Caco-2 (cell line): Measurements from ENCODE around the gene MTF1. TPM values are rescaled to one million over a fixed set of nuclear protein-coding genes. Genes with fewer than 3 reads are reported as not detected.

Experiments
- BruUV-seq: library from RNA; stranded (reverse); fragments of 400-500 nt; replicated peaks from 2 replicates; lab custom pipeline; 2021; lab: Mats Ljungman, UMichigan
- CTCF ChIA-PET: fragments of 300-600 bp; sonication (Branson Sonifier 250); formaldehyde crosslinking; loops from one replicate; lab custom pipeline; 2022; ENCODE audit warnings: antibody characterized with exemption; lab: Charles Lee
- POLR2A ChIA-PET: fragments of 300-600 bp; sonication (Branson Sonifier 250); formaldehyde crosslinking; loops from one replicate; lab custom pipeline; 2022; ENCODE audit warnings: antibody characterized with exemption; lab: Charles Lee
- DNase-seq, 2 experiments: peaks; one replicate each; pipeline versions ENCODE4 v3.0.0 to v3.0.0-alpha.2; 2020 to 2022
- H3K27me3 ChIP-seq: replicated peaks from 2 replicates; pipeline ENCODE4 v1.6.0; 2011; ENCODE audit warnings: low read length; ENCODE audit not compliant: control insufficient read depth, insufficient read depth
- H3K36me3 ChIP-seq: 2 replicates; pipeline ENCODE4 v1.5.1; 2011; ENCODE audit warnings: low read length; ENCODE audit not compliant: control insufficient read depth, insufficient read depth
- H3K4me1 ChIP-seq: fragments of 250-450 bp; sonication (Bioruptor Pico); 2 replicates; pipeline ENCODE4 v1.5.1; 2020; ENCODE audit warnings: mild to moderate bottlenecking
- H3K4me3 ChIP-seq: 2 replicates; pipeline ENCODE4 v1.5.1; 2011; ENCODE audit warnings: low read depth, mild to moderate bottlenecking, control low read depth, low read length
- H3K9me3 ChIP-seq: fragments of 250-450 bp; sonication (Bioruptor Pico); 2 replicates; pipeline ENCODE4 v1.5.1; 2020; ENCODE audit warnings: mild to moderate bottlenecking, moderate library complexity
- H3K27ac Mint-ChIP-seq: one replicate; pipeline ENCODE4 v1.8.0; 2022; ENCODE audit warnings: mixed read lengths; ENCODE audit not compliant: unreplicated experiment
- H3K27me3 Mint-ChIP-seq: one replicate; pipeline ENCODE4 v1.8.0; 2022; ENCODE audit warnings: mixed read lengths; ENCODE audit not compliant: insufficient read depth, unreplicated experiment
- H3K36me3 Mint-ChIP-seq: one replicate; pipeline ENCODE4 v1.8.0; 2022; ENCODE audit warnings: mild to moderate bottlenecking, mixed read lengths; ENCODE audit not compliant: insufficient read depth, unreplicated experiment
- H3K4me1 Mint-ChIP-seq: one replicate; pipeline ENCODE4 v1.8.0; 2022; ENCODE audit warnings: low read depth, mixed read lengths; ENCODE audit not compliant: unreplicated experiment
- H3K4me3 Mint-ChIP-seq: one replicate; pipeline ENCODE4 v1.8.0; 2022; ENCODE audit warnings: mild to moderate bottlenecking, moderate library complexity, mixed read lengths; ENCODE audit not compliant: unreplicated experiment
- H3K9me3 Mint-ChIP-seq: one replicate; pipeline ENCODE4 v1.8.0; 2022; ENCODE audit warnings: mixed read lengths; ENCODE audit not compliant: unreplicated experiment
- intact Hi-C: fragments of 100-400 bp; cut with micrococcal nuclease; formaldehyde crosslinking; loops from one replicate; pipeline ENCODE4 v1.10.0; 2022; ENCODE audit not compliant: unreplicated experiment
- total RNA-seq: library from RNA; stranded (reverse); gene quantifications from 2 replicates; pipeline ENCODE4 v1.2.3, GENCODE V29; 2022
- TF ChIP-seq, protein P1 (sequence below), 2 experiments: fragments of 200-600 bp in 1 of 2; IDR thresholded peaks; 1 replicate in 1 of 2; 2 replicates in 1 of 2; pipeline versions ENCODE4 v1.5.1 to v1.8.0; 2011 to 2022; ENCODE audit warnings: antibody characterized with exemption in 1 of 2, control low read depth in 1 of 2, inconsistent platforms in 1 of 2, low read depth in 1 of 2, low read length in 1 of 2, mild to moderate bottlenecking in 1 of 2, moderate library complexity in 1 of 2; ENCODE audit not compliant: insufficient read depth in 1 of 2, severe bottlenecking in 1 of 2, unreplicated experiment in 1 of 2

The MTF1 gene
- total RNA-seq, 1 experiment from 2014 or later = 8.4 TPM

DNA sequence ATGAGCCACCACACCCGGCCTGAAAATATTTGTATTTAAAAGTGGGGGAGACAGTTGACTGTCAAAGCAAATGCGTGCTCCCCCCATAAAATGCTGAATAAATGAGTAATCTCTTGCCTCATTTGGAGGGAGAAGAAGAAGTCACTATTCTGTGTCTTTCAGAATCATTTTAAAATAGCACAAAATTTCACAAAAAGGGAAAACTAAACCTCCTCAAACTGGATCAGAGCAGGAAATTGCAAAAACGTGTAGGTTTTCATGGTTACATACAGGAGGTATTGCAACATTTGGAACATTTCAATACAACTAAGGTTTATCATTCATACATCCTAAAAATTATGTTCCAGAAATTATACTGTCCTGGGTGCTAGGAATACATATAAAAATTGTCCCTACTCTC lies 13.6 kb downstream of the MTF1 start:
- H3K4me3 Mint-ChIP-seq = no peak overlapping the region
- no peak overlapping the region for H3K4me3 ChIP-seq
- H3K9me3 ChIP-seq = no peaks in the 10 kb centered on the region
- TF ChIP-seq, protein P1, sequence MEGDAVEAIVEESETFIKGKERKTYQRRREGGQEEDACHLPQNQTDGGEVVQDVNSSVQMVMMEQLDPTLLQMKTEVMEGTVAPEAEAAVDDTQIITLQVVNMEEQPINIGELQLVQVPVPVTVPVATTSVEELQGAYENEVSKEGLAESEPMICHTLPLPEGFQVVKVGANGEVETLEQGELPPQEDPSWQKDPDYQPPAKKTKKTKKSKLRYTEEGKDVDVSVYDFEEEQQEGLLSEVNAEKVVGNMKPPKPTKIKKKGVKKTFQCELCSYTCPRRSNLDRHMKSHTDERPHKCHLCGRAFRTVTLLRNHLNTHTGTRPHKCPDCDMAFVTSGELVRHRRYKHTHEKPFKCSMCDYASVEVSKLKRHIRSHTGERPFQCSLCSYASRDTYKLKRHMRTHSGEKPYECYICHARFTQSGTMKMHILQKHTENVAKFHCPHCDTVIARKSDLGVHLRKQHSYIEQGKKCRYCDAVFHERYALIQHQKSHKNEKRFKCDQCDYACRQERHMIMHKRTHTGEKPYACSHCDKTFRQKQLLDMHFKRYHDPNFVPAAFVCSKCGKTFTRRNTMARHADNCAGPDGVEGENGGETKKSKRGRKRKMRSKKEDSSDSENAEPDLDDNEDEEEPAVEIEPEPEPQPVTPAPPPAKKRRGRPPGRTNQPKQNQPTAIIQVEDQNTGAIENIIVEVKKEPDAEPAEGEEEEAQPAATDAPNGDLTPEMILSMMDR (IDR thresholded peaks at IDR 0.05; ENCODE audit: insufficient read depth in 1 of 2, low read depth in 1 of 2, low read length in 1 of 2, severe bottlenecking in 1 of 2, unreplicated experiment in 1 of 2) = no peak
- H3K36me3 Mint-ChIP-seq = peaks cover 6% of the 10 kb centered on the region
- intact Hi-C loops = no loop called here
- H3K27me3 Mint-ChIP-seq = no peaks in the 10 kb centered on the region
- CTCF ChIA-PET = no interaction called here
- H3K27ac Mint-ChIP-seq = no peak overlapping the region
- no peaks in the 10 kb centered on the region for H3K27me3 ChIP-seq
- no peaks in the 10 kb centered on the region for H3K36me3 ChIP-seq
- no TSS peak for BruUV-seq
- H3K4me1 Mint-ChIP-seq = peaks cover 22% of the 10 kb centered on the region
- no peaks in the 10 kb centered on the region for H3K9me3 Mint-ChIP-seq
- POLR2A ChIA-PET = interaction anchor here (0.5 kb wide), 1 partner anchor 27 kb away, joined by 5 read pairs; no protein-coding TSS in a partner anchor
- no peak for DNase-seq
- H3K4me1 ChIP-seq = no peaks in the 10 kb centered on the region

DNA sequence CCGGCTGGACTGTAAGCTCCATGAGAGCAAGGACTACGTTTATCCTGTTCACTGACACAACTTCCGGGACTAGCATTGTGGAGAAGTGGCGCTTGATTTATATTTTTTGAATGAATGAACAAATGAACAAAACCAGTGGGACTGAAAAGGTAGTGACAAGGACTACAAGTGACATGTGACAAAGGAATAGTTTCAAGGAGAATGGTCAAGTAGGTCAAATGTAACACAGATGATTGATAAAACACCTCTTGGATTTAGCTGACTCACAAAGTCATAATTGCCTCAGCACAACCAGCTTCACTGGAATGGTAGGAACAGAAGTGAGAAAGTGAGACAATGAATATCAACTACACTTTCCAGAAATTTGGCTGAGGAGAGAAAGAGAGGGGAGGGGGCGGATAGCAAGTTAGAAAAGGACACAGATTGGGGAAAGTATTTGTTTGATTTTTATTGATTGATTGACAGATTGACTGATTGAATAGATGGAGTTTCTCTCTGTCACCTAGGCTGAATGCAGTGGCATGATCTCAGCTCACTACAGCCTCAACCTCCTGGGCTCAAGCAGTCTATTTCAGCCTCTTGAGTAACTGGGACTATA lies 14.2 kb downstream of the MTF1 start:
- TF ChIP-seq, protein P1 (IDR thresholded peaks at IDR 0.05; ENCODE audit: insufficient read depth in 1 of 2, low read depth in 1 of 2, low read length in 1 of 2, severe bottlenecking in 1 of 2, unreplicated experiment in 1 of 2) = no peak
- H3K36me3 ChIP-seq = no peaks in the 10 kb centered on the region
- no peak overlapping the region for H3K4me3 ChIP-seq
- H3K27me3 ChIP-seq = no peaks in the 10 kb centered on the region
- no peak for DNase-seq
- ChIA-PET CTCF (no interaction called here), POLR2A (interaction anchor here (0.9 kb wide), 1 partner anchor 15 kb away, joined by 3 read pairs; no protein-coding TSS in a partner anchor)
- intact Hi-C loops = no loop called here
- Mint-ChIP-seq H3K27me3 (no peaks in the 10 kb centered on the region), H3K4me3 (no peak overlapping the region), H3K9me3 (no peaks in the 10 kb centered on the region), H3K27ac (no peak overlapping the region), H3K4me1 (peaks cover 22% of the 10 kb centered on the region), H3K36me3 (peaks cover 6% of the 10 kb centered on the region)
- no peaks in the 10 kb centered on the region for H3K9me3 ChIP-seq
- BruUV-seq = no TSS peak
- no peaks in the 10 kb centered on the region for H3K4me1 ChIP-seq

DNA sequence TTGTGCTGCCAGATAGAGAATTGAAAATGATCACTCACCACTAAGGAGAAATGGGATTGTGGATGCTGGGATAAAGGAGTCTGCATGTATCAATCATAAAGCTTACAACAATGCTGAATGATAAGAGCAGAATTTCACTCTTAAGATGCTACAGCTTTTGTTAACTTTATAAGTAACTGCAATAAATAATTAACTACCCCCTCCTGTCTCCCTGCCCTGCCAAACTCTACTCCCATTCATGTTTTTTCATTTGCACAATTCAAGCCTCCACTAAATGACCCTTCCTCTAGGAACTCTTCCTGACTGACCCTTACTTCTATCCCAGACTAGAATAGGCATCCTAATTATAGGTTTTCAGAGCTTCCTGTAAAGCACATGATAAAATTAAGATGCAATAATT lies 14.9 kb downstream of the MTF1 start:
- no TSS peak for BruUV-seq
- ChIA-PET CTCF (no interaction called here), POLR2A (interaction anchor here (0.9 kb wide), 1 partner anchor 15 kb away, joined by 3 read pairs; no protein-coding TSS in a partner anchor)
- intact Hi-C loops = no loop called here
- H3K9me3 Mint-ChIP-seq = no peaks in the 10 kb centered on the region
- Histone ChIP-seq H3K9me3 (no peaks in the 10 kb centered on the region), H3K4me3 (no peak overlapping the region), H3K27me3 (no peaks in the 10 kb centered on the region), H3K4me1 (no peaks in the 10 kb centered on the region), H3K36me3 (peaks cover 1% of the 10 kb centered on the region; the same call in 1 of the 2 replicates)
- no peak overlapping the region for H3K4me3 Mint-ChIP-seq
- H3K36me3 Mint-ChIP-seq = peaks cover 6% of the 10 kb centered on the region
- H3K27ac Mint-ChIP-seq = peak overlapping the region; percentile 14
- DNase-seq = no peak
- H3K4me1 Mint-ChIP-seq = peaks cover 22% of the 10 kb centered on the region
- TF ChIP-seq, protein P1 (IDR thresholded peaks at IDR 0.05; ENCODE audit: insufficient read depth in 1 of 2, low read depth in 1 of 2, low read length in 1 of 2, severe bottlenecking in 1 of 2, unreplicated experiment in 1 of 2) = no peak
- H3K27me3 Mint-ChIP-seq = no peaks in the 10 kb centered on the region
